ENCODE data around the gene CES3. TPM values are rescaled to one million over a fixed set of nuclear protein-coding genes. Genes with fewer than 3 reads are reported as not detected.

Gene CES3
- total and polyA plus RNA-seq, 3 donors from 2014 or later: 1.5 to 4.5 (median 4.1) TPM

GRCh38 chr16:66919569-66920298, 41.3 kb upstream of the CES3 start:
- Histone ChIP-seq H3K4me1 (peaks cover 27% of the 10 kb centered on the region), H3K27me3 (no peaks in the 10 kb centered on the region), H3K27ac (no peak overlapping the region), H3K4me3 (no peak overlapping the region), H3K36me3 (ENCODE audit: low read depth, missing control alignments) (no peaks in the 10 kb centered on the region), H3K9me3 (no peaks in the 10 kb centered on the region)
- DNase-seq: no peak
- intact Hi-C loops (cut with DNase I; ENCODE audit: low total_unique reads): no loop called here
- TF ChIP-seq POLR2A (IDR thresholded peaks at IDR 0.05) (no peak), CTCF (IDR thresholded peaks at IDR 0.05) (no peak)
- WGBS, 2 donors: 46 to 58% methylated on average over 2 to 5 of the region's 5 CpGs

GRCh38 chr16:66920299-66920590, 40.8 kb upstream of the CES3 start:
- Histone ChIP-seq H3K27me3 (no peaks in the 10 kb centered on the region), H3K27ac (no peak overlapping the region)

GRCh38 chr16:66920924-66921680, 40.0 kb upstream of the CES3 start:
- Histone ChIP-seq H3K9me3 (no peaks in the 10 kb centered on the region), H3K36me3 (ENCODE audit: low read depth, missing control alignments) (no peaks in the 10 kb centered on the region), H3K4me3 (peak overlapping the region in 1 of 2 donors; percentile 29), H3K4me1 (peaks cover 37% of the 10 kb centered on the region), H3K27ac (peak overlapping the region; percentile 31 to 36), H3K27me3 (no peaks in the 10 kb centered on the region)
- 62 to 69% methylated on average over 6 to 8 of the region's 9 CpGs for WGBS, 2 donors
- TF ChIP-seq CTCF (IDR thresholded peaks at IDR 0.05) (no peak), POLR2A (IDR thresholded peaks at IDR 0.05) (no peak)
- DNase-seq: no peak
- intact Hi-C loops (cut with DNase I; ENCODE audit: low total_unique reads): no loop called here

More at GRCh38 chr16:66920299-66920590, 40.8 kb upstream of the CES3 start:
- DNase-seq: no peak
- Histone ChIP-seq H3K4me3 (no peak overlapping the region), H3K36me3 (ENCODE audit: low read depth, missing control alignments) (no peaks in the 10 kb centered on the region), H3K4me1 (peaks cover 29% of the 10 kb centered on the region), H3K9me3 (no peaks in the 10 kb centered on the region)
- TF ChIP-seq CTCF (IDR thresholded peaks at IDR 0.05) (no peak), POLR2A (IDR thresholded peaks at IDR 0.05) (no peak)
- intact Hi-C loops (cut with DNase I; ENCODE audit: low total_unique reads): no loop called here
- 68 to 78% methylated on average over 2 of the region's 2 CpGs for WGBS, 2 donors

- intact Hi-C loops (cut with DNase I; ENCODE audit: low total_unique reads): no loop called here
- H3K9me3 ChIP-seq: no peaks in the 10 kb centered on the region
- H3K4me3 ChIP-seq: peak overlapping the region in 1 of 2 donors; percentile 29
- no peaks in the 10 kb centered on the region for H3K36me3 ChIP-seq (ENCODE audit: low read depth, missing control alignments)
- H3K4me1 ChIP-seq: peaks cover 39% of the 10 kb centered on the region
- H3K27ac ChIP-seq: peak overlapping the region in 1 of 2 donors; percentile 36
- DNase-seq: no peak
- no peaks in the 10 kb centered on the region for H3K27me3 ChIP-seq
- TF ChIP-seq POLR2A (IDR thresholded peaks at IDR 0.05): no peak
- TF ChIP-seq CTCF (IDR thresholded peaks at IDR 0.05): no peak
- 72 to 80% methylated on average over 33 to 42 of the region's 42 CpGs for WGBS, 2 donors
These were observed 39.2 kb upstream of the CES3 start for GRCh38 chr16:66921729-66922450.

All from testis (tissue), 3 donors.